ENCODE measurements around the gene SH2D2A.

The SH2D2A gene

GRCh38 chr1:156772728-156773497, 43.7 kb downstream of the SH2D2A start:
- no peak overlapping the region for H3K4me3 ChIP-seq (ENCODE audit: low read depth, low read length)
- DNase-seq (ENCODE audit: low read depth) = no peak
- no peak for TF ChIP-seq CTCF (IDR thresholded peaks at IDR 0.05; ENCODE audit: control insufficient read depth, extremely low read depth, insufficient read depth)

- H3K4me3 ChIP-seq (ENCODE audit: low read depth, low read length) = no peak overlapping the region
- DNase-seq (ENCODE audit: low read depth) = no peak
- TF ChIP-seq CTCF (IDR thresholded peaks at IDR 0.05; ENCODE audit: control insufficient read depth, extremely low read depth, insufficient read depth) = no peak
These were observed 44.4 kb downstream of the SH2D2A start for GRCh38 chr1:156772222-156772621.

- TF ChIP-seq CTCF (IDR thresholded peaks at IDR 0.05; ENCODE audit: control insufficient read depth, extremely low read depth, insufficient read depth) = no peak
- H3K4me3 ChIP-seq (ENCODE audit: low read depth, low read length) = peak overlapping the region; percentile 94
- no peak for DNase-seq (ENCODE audit: low read depth)
These were observed 47.9 kb downstream of the SH2D2A start for GRCh38 chr1:156768610-156769295.

- DNase-seq (ENCODE audit: low read depth) = no peak
- TF ChIP-seq CTCF (IDR thresholded peaks at IDR 0.05; ENCODE audit: control insufficient read depth, extremely low read depth, insufficient read depth) = no peak
- H3K4me3 ChIP-seq (ENCODE audit: low read depth, low read length) = peak overlapping the region; percentile 94
These were observed 48.6 kb downstream of the SH2D2A start for GRCh38 chr1:156767879-156768604.

- DNase-seq (ENCODE audit: low read depth) = peak; percentile 100
- peak within 1 kb of the TSS; percentile 94 for H3K4me3 ChIP-seq (ENCODE audit: low read depth, low read length)
- TF ChIP-seq CTCF (IDR thresholded peaks at IDR 0.05; ENCODE audit: control insufficient read depth, extremely low read depth, insufficient read depth) = no peak
These were observed 49.4 kb downstream of the SH2D2A start, which contains the start of gene PRCC for GRCh38 chr1:156767101-156767878. Gene PRCC, plus strand, starts transcription at chr1:156767535. Its CDS starts 237 bp downstream, at chr1:156767772.

Data from LNCaP clone FGC (cell line).